Fibroblast of skin of left biceps (primary cell): Measurements from ENCODE around the gene ITGBL1.

Source experiments
- DNase-seq, 2 experiments: peaks; one replicate each; pipeline ENCODE4 v3.0.0-alpha.2; 2013; ENCODE audit warnings: low read depth in 2 of 2

ITGBL1 gene

DNA sequence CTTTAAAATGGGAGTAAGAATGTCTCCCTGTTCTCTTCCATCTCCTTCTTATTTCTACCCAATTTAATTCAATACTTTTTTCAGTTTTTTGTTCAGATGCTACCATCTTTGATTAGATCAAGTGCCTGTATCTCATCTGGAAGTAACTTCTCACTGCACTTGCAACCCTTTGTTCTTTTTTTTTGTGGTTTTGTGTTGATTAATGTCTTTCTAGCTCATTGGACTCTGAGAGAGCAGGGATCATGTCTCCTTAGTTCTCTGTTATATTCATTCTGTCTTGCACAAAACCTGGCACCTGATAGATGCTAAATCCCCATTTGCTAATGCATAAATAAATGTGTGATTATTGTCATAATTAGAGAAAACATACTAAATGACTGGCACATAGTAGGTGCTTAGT, 834 bp upstream of the ITGBL1 start:
- DNase-seq, result no peak

GRCh38 chr13:101453784-101454201, 1.3 kb downstream of the ITGBL1 start:
- DNase-seq, result no peak

DNA sequence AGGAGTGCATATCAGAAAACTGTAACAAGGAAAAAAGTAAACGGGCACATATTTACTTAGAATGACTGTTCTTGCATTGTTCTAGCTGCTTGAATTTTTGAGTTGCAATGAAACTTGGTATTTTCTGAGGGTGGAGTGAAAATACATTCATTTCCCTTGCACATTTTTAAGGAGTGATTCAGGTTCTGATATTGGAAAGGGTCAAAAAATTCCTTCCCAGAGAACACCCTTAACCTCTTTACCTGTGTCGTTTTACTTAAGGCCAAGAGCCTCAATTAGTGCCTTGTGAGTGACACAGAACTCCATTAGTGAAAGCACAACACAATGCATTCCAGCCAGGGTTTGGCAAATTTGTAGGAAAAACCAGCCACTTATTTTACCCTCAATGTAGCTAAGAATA, 2.3 kb downstream of the ITGBL1 start:
- DNase-seq, result no peak

GRCh38 chr13:101455863-101456262, 3.4 kb downstream of the ITGBL1 start:
- DNase-seq, result peak; percentile 84 to 85

DNA sequence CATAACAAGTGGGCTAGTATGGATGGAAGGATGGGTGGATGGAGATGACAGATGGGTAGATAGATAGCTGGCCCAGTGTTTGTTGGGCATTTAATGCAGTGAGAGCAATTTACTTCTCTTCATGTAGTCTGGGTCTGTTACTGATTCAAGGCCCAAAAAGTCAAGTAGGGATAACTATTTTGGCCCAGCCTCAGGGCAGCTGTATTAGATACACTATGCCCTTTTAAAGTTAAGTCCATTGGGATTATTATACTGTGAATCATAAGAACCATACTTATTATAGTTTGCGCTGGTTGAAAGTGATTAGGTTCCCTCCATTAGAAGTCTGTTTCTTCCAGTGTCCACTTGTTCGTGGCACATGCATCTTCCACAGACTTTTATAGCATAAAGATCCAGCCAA, 4.7 kb downstream of the ITGBL1 start:
- DNase-seq, result no peak

DNA sequence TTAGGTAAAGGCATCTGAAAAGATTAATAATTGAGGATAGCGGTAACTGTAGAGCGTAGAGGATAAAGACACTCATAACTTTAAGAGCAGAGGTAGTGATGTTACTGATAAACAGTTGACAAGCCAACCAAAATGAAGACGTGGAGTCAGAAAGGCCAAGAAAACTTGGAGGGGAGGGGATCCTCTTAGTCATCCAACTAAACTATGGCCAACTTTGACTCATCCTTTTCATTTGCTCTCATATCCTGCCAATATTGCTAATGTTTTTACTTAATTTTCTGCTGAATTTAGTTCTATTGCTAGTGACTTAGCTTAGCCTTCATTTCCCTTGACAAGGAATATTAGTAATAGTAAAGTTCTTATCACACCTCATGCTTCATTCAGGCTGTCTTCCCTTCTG, 13.4 kb downstream of the ITGBL1 start:
- no peak for DNase-seq

GRCh38 chr13:101467415-101467814, 14.9 kb downstream of the ITGBL1 start:
- no peak for DNase-seq

DNA sequence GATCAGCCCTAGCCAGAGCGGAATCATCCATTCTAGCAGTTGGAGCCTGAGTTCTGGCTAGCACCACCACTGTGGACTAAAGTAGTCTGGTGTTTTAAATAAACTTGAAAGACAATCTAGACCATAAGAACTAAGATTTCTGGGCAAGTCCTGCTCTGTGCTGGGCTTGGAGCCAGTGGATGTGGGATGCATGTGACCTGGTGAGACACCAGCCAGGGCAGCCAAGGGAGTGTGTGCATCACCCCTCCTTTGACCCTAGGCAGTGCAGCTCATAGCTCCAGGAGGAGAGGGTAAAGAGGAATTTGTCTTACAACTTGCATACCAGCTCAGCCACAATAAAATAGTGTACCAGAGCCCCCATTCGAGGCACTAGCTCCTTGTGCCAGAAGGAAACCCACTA, 21.0 kb downstream of the ITGBL1 start:
- no peak for DNase-seq

DNA sequence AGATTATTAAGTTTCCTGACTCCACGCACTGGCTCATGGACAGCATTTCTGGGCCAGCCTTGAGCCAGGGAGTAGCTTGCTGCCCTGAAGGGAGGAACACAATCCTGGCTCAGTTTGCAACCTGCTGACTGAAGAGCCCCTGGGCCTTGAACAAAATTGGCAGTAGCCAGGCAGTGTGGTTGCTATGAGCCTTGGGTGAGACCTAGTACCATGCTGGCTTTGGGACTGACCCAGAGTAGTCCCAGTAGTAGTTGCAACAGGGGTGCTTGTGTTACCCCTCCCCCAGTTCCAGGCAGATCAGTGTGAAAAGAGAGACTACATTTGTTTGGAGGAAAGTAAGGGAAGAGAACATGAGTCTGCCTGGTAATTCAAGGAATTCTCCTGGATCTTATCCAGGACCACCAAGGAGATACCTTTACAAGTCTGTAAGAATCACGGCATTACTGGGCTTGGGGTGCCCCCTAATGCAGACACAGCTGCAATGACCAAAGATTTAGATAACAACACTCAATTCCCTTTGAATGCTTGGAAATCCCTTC, 22.0 kb downstream of the ITGBL1 start:
- DNase-seq, result peak; percentile 91

DNA sequence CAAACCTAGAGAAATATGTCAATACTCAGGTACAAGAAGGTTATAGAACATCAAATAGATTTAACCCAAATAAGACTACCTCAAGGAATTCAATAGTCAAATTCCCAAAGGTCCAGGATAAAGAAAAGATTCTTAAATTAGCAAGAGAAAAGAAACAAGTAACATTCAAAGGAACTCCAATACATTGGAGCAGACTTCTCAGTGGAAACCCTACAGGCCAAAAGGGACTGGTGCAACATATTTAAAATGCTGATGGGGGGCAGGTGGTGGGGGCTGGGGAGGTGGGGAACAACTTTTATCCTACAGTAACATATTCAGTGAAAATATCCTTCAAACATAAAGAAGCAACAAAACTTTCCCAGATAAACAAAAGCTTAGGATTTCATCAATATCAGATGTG, 23.1 kb downstream of the ITGBL1 start:
- DNase-seq, result no peak

GRCh38 chr13:101481421-101481820, 28.9 kb downstream of the ITGBL1 start:
- no peak for DNase-seq

- DNase-seq, result no peak
These were observed 34.4 kb downstream of the ITGBL1 start for GRCh38 chr13:101486708-101487437.

DNA sequence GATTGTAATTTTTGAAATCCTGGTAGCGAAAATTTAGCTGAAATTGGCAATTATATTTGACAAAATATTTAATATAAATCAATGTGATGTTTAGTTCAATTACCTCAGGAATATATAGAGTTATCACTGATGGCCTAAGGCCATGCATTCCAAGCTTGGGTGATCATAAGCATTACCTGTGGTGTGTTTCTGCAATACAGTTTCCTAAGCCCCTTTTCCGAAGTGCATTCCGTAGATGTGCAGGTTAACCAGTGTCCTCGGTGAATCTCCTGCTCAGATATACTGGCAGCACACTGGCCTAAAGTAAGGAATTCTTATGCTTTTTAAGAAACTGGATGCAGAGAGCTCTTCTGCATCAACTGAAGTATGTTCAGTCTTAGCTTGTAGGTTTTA, 35.0 kb downstream of the ITGBL1 start:
- no peak for DNase-seq

DNA sequence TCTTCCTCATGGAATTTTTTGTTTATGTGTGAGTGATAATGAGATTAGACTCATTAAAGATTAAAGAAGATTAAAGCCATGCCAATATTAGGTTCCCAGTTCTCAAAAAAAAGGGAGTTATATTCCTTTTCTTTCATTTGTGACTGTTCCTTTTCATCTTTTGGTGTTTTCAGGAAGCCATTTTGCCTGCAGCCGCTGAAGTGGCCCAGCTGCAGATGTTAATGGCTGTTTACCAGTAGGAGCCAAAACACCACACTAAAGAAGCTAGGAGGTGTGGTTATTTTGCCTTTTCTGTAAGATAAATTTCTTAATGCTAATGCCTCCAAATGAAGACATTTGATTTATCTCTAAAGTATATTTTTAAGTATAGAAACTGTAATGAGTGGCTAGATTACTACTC, 36.3 kb downstream of the ITGBL1 start:
- no peak for DNase-seq

DNA sequence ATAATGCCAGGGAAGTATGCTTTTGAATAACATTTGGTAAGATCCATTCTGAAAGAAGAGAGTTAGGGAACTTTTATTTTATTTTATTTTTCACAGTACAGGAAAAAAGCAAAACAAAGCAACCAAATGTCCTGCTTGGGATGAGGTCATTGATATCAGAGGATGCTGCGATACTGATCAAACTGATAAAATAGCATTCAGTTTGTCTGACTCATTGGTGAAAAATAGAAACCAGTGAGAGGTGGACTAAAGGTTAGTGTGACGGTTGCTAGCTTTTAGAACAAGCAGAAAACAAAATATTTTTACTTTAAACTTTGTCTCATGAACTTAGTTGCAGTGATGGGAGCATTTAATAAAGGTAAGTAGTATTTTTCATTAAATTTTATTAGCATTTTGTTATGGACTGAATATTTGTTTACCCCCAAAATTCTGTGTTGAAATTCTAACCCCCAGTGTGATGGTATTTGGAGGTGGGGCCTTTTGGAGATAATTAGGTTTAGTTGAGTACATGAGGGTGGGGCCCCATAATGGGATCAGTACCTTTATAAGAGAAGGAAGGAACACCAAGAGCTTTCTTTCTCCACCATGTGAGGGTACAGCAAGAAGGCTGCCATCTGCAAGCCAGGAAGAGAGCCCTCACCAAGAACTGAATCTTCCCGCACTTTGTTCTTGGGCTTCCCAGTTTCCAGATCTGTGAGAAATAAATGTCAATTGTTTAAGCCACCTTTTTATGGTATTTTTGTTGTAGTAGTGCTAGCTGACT, 37.3 kb downstream of the ITGBL1 start:
- no peak for DNase-seq

DNA sequence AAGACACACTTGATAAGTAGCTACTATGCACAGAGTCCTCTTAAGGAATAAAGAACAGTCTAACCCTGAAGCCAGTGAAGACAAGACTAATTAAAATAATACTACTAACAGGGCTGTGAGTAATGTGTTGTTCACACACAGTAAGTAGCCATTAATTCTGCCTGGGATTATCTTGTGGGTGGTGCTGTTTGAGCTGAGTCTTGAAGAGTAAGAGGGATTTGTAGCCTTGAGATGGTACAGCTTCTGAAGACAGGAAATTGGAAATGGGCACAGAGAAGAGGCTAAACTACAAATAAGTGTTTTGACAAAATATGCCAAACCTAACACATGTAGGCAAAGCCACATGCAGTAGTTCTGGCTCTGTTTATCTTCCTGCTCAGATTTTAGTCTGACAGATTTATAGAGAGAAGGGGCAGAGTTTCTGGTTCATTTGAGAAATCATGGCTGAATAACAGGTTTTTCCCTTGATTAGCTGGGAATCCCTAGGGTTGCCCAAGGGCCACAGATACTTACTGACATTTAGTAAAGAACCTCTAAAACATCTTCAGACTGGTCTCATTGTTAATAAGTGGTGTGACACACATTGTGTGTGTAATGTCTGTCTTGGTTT, 38.0 kb downstream of the ITGBL1 start:
- no peak for DNase-seq

DNA sequence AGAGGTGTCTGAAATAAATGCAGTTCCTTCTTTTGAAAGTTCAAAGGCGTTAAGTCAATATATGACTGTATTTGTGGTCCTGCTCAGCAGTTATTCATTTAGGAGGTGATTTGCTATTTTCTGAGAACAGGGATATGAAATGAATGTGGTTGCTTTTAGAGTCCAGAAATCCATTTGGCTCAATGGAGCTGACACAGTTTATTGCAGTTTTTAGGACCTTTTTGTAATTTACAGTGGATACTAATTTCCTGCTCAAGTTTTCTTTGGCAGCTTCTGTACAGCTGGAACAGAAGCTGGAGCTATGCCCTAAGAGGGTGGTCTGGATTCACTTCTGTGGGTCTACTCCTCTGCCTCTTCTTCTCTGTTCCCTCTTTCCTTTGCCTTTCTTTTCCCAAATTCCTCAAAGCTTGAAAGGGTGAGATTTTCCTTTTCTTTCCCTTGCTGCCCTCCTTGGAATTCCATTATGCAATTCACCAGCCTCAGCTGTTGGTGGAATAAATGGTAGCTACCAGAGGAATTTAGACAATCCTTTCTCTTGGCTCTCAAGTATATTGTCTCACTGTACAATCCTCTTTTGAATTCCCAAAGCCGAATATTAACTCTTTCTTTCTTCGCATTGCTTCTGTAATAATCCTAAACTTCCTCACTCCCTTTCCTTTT, 39.9 kb downstream of the ITGBL1 start:
- DNase-seq, result no peak

DNA sequence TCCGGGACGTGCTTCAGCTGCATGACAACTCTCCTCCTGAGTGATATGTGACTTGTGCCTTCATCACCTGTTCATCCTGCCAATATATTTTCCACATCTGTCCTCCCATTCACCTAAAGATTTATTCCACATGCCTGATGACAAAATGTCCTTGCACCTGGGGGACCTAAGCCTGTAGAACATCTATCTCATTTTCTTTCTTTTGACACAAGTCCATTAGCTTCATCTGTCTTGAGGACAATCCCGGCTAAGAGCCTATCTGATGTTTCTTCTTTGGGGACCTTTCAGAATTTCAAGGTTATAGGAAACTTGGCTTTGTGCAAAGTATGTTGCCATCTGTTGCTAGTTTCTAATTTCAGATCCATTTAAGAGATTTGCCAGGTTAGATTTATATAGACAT, 41.1 kb downstream of the ITGBL1 start:
- no peak for DNase-seq

DNA sequence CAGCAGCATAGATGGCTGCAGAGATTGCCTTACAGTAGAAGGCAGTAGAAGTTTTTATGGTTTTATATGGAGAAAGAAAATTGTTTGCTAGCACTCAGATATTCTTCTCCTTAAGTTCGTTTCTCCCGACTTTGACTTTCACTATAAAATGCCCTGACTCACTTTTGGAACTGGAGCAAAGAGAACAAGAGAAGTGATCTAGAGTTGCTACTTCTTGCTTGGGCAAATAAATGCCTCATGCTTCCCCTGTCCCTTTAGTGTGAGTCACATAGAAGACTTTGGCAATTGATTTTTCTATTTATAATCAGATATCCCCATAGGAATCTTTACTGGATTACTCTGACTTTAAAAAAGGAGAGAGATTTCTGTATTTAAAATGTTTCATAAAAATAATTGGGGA, 46.9 kb downstream of the ITGBL1 start:
- DNase-seq, result no peak

GRCh38 chr13:101502618-101503017, 50.1 kb downstream of the ITGBL1 start:
- DNase-seq, result no peak

DNA sequence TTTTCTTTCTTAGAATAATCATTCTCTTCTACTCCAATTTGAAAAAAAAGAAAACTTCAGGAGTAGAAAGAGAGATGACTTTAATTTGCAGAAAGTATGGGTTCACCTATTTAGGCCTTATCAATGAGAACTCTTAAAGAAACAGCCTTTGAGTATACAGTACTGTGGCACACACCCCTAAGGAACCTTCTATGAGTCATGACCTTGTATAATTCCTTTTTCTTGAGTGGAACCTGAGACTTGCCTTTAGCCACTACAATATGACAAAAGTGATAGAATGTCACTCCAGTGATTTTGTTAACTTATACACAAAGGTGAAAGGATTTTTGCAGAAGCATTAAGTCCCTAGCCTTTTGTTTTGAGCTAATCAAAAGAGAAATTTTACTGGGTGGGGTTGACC, 58.7 kb downstream of the ITGBL1 start:
- DNase-seq, result no peak

DNA sequence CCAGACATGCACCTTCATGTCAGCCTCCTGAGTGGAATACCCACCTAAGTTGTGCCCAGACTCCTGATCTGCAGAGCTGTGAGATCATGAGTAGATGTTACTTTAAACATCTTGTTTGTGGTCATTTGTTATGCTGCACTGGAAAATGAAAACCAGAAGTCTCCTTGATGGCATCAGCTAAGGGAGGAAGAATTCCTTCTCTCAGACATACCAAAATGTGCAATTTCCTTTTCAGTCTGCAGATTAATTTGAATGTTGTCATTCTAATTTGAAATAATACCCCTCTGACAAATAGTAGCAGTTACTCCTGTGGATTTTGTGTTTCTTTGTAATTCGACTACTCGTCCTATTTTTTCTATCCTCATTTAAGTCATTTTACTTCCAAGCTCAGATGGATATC, 59.3 kb downstream of the ITGBL1 start:
- no peak for DNase-seq
